ENCODE data around the gene HMGN2. TPM values are rescaled to one million over a fixed set of nuclear protein-coding genes. Genes with fewer than 3 reads are reported as not detected.

The HMGN2 gene
- total RNA-seq, 1 donor from 2014 or later: 362 TPM

DNA sequence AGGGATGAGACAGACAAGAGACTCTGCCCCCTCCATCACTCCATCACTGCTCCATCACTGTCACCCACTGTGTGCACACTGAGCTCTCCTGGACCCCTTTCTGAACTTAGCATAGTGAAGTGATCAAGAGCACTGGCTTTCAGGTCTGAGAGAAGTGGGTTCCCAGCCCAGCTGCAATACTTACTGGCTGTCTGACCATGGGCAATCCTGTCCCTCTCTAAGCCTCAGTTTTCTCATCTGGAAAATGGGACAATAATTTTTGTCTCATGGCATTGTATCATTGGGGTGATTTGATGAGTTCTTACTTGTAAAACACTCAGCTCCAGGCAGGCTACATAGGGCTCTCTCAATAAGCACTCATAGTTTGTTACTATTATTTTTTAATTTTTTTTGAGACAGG is 49.8 kb downstream of the HMGN2 start:
- no peak overlapping the region for H3K4me3 ChIP-seq (ENCODE audit: low read length in 3 of 3)
- no peaks in the 10 kb centered on the region for H3K36me3 ChIP-seq (ENCODE audit: control insufficient read depth in 3 of 3, insufficient read depth in 3 of 3, low read length in 3 of 3)
- H3K9ac ChIP-seq (ENCODE audit: low read depth in 1 of 3, low read length in 3 of 3): no peak overlapping the region
- peaks cover 0 to 11% (median 7%) of the 10 kb centered on the region in 3 donors for H3K27me3 ChIP-seq (ENCODE audit: control insufficient read depth in 3 of 3, insufficient read depth in 3 of 3, low read length in 3 of 3)
- no peak overlapping the region for H3K27ac ChIP-seq (ENCODE audit: low read depth, low read length)
- H3K9me3 ChIP-seq (ENCODE audit: control insufficient read depth in 3 of 3, low read length in 3 of 3): no peaks in the 10 kb centered on the region
- no peaks in the 10 kb centered on the region for H3K4me1 ChIP-seq (ENCODE audit: control insufficient read depth in 3 of 3, insufficient read depth in 3 of 3, low read length in 3 of 3)

DNA sequence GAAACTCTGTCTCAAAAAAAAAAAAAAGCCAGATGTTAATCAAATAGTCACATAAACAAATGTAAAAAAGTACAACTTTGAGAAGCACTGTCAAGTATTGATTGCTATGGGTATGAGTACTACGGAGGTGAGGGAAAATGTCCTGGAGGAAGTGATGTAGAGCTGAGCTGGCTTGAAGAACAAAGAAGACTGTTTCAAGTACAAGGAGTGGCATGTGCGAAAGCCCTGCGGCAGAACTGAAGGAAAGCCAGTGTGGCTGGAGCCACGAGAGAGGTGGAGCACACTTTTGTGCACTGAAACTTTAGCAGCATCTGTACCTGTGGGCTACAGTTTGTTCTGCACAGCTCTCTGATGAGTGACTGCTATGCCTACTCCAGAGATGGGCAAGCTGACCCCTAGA is 51.9 kb downstream of the HMGN2 start:
- H3K27ac ChIP-seq (ENCODE audit: low read depth, low read length): no peak overlapping the region

More for the DNA sequence above, 51.9 kb downstream of the HMGN2 start:
- Histone ChIP-seq H3K4me1 (ENCODE audit: control insufficient read depth in 3 of 3, insufficient read depth in 3 of 3, low read length in 3 of 3) (peaks cover 0 to 1% (median under 1%) of the 10 kb centered on the region in 3 donors), H3K27me3 (ENCODE audit: control insufficient read depth in 3 of 3, insufficient read depth in 3 of 3, low read length in 3 of 3) (peaks cover 0 to 11% (median 8%) of the 10 kb centered on the region in 3 donors), H3K9ac (ENCODE audit: low read depth in 1 of 3, low read length in 3 of 3) (no peak overlapping the region), H3K4me3 (ENCODE audit: low read length in 3 of 3) (no peak overlapping the region), H3K9me3 (ENCODE audit: control insufficient read depth in 3 of 3, low read length in 3 of 3) (no peaks in the 10 kb centered on the region), H3K36me3 (ENCODE audit: control insufficient read depth in 3 of 3, insufficient read depth in 3 of 3, low read length in 3 of 3) (no peaks in the 10 kb centered on the region)

Other genes starting within 250 kb of the HMGN2 start
- gene CEP85, start 238.2 kb upstream of the HMGN2 start, total RNA-seq: 25.1 TPM
- gene SH3BGRL3, start 192.4 kb upstream of the HMGN2 start, total RNA-seq: 4.2 TPM
- 2.1 TPM for gene UBXN11, start 165.8 kb upstream of the HMGN2 start, total RNA-seq
- gene CD52, start 154.5 kb upstream of the HMGN2 start, total RNA-seq: not detected
- gene CRYBG2, start 118.3 kb upstream of the HMGN2 start, total RNA-seq: not detected
- not detected for gene ZNF683, start 99.7 kb upstream of the HMGN2 start, total RNA-seq
- gene LIN28A, start 61.6 kb upstream of the HMGN2 start, total RNA-seq: not detected
- 23.5 TPM for gene DHDDS, start 40.1 kb upstream of the HMGN2 start, total RNA-seq
- 8.9 TPM for gene RPS6KA1, start 57.3 kb downstream of the HMGN2 start, total RNA-seq
- 18.8 TPM for gene ARID1A, start 223.6 kb downstream of the HMGN2 start, total RNA-seq